ENCODE measurements around the gene OR13C5. TPM values are rescaled to one million over a fixed set of nuclear protein-coding genes. Genes with fewer than 3 reads are reported as not detected.

Gene OR13C5
- total RNA-seq, 1 donor from 2014 or later = not detected

GRCh38 chr9:104553261-104553660, 46.0 kb downstream of the OR13C5 start:
- Histone ChIP-seq H3K9me3 (ENCODE audit: insufficient read depth, low read depth, low read length) (no peaks in the 10 kb centered on the region), H3K4me3 (ENCODE audit: insufficient read depth, low read depth, low read length) (no peak overlapping the region), H3K79me2 (ENCODE audit: insufficient read depth, low read length) (no peaks in the 10 kb centered on the region), H3K27ac (ENCODE audit: low read depth, low read length) (no peak overlapping the region), H3K27me3 (ENCODE audit: insufficient read depth, low read length) (no peaks in the 10 kb centered on the region), H3K36me3 (ENCODE audit: insufficient read depth, low read length) (no peaks in the 10 kb centered on the region), H3K4me2 (ENCODE audit: low read length) (no peak overlapping the region), H4K20me1 (ENCODE audit: insufficient read depth, low read length) (no peaks in the 10 kb centered on the region), H3K4me1 (ENCODE audit: insufficient read depth, low read length) (no peaks in the 10 kb centered on the region), H3K9ac (ENCODE audit: low read length) (no peak overlapping the region), H2AFZ (ENCODE audit: low read depth, low read length) (no peak overlapping the region)
- peak overlapping the region; percentile 43 for H3K27ac Mint-ChIP-seq (ENCODE audit: unreplicated experiment)
- FAIRE-seq (no peak), DNase-seq (ENCODE audit: low read depth) (no peak)
- no peak overlapping the region for H3K4me3 Mint-ChIP-seq (ENCODE audit: unreplicated experiment)
- H3K36me3 Mint-ChIP-seq (ENCODE audit: low read depth, unreplicated experiment) = no peaks in the 10 kb centered on the region
- peaks cover 20% of the 10 kb centered on the region for H3K4me1 Mint-ChIP-seq (ENCODE audit: low read depth, unreplicated experiment)
- no peaks in the 10 kb centered on the region for H3K27me3 Mint-ChIP-seq (ENCODE audit: low read depth, unreplicated experiment)
- peaks cover 3% of the 10 kb centered on the region for H3K9me3 Mint-ChIP-seq (ENCODE audit: unreplicated experiment)
- TF ChIP-seq EZH2 (IDR thresholded peaks at IDR 0.05; ENCODE audit: insufficient read depth, low read length) = no peak
- TF ChIP-seq, protein P1, sequence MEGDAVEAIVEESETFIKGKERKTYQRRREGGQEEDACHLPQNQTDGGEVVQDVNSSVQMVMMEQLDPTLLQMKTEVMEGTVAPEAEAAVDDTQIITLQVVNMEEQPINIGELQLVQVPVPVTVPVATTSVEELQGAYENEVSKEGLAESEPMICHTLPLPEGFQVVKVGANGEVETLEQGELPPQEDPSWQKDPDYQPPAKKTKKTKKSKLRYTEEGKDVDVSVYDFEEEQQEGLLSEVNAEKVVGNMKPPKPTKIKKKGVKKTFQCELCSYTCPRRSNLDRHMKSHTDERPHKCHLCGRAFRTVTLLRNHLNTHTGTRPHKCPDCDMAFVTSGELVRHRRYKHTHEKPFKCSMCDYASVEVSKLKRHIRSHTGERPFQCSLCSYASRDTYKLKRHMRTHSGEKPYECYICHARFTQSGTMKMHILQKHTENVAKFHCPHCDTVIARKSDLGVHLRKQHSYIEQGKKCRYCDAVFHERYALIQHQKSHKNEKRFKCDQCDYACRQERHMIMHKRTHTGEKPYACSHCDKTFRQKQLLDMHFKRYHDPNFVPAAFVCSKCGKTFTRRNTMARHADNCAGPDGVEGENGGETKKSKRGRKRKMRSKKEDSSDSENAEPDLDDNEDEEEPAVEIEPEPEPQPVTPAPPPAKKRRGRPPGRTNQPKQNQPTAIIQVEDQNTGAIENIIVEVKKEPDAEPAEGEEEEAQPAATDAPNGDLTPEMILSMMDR (IDR thresholded peaks at IDR 0.05; ENCODE audit: insufficient read depth, low read depth, low read length) = no peak

Other genes starting within 250 kb of the OR13C5 start
- not detected in 2 replicates for gene OR13F1, start 95.2 kb downstream of the OR13C5 start, total RNA-seq
- not detected in 2 replicates for gene OR13C4, start 72.2 kb downstream of the OR13C5 start, total RNA-seq
- gene OR13C3, start 62.6 kb downstream of the OR13C5 start, total RNA-seq = not detected in 2 replicates
- gene OR13C8, start 30.2 kb downstream of the OR13C5 start, total RNA-seq = not detected in 2 replicates
- gene OR13C2, start 6.2 kb upstream of the OR13C5 start, total RNA-seq = not detected in 2 replicates
- not detected in 2 replicates for gene OR13C9, start 18.8 kb upstream of the OR13C5 start, total RNA-seq
- gene OR13D1, start 95.1 kb upstream of the OR13C5 start, total RNA-seq = not detected in 2 replicates
- gene NIPSNAP3A, start 148.3 kb upstream of the OR13C5 start, total RNA-seq = 25.9 and 28.2 TPM in 2 replicates
- 0.23 and 0.91 TPM in 2 replicates for gene NIPSNAP3B, start 164.7 kb upstream of the OR13C5 start, total RNA-seq